ENCODE measurements around the gene ME2.

- TF ChIP-seq CTCF (IDR thresholded peaks at IDR 0.05) (no peak), EZH2 (IDR thresholded peaks at IDR 0.05; ENCODE audit: borderline replicate concordance, insufficient read depth, low read depth, low read length, poor library complexity, severe bottlenecking) (no peak)
Measured at GRCh38 chr18:50918153-50918552, 39.2 kb downstream of the ME2 start.

Data from B cell (primary cell).